CD14-positive monocyte (primary cell): ENCODE measurements around the gene SH3TC2. TPM values are rescaled to one million over a fixed set of nuclear protein-coding genes. Genes with fewer than 3 reads are reported as not detected.

Experiments
- DNase-seq, 3 donors: peaks; one replicate each; pipeline ENCODE4 v3.0.0-alpha.2; 2011 to 2022
- H2AFZ ChIP-seq: 2 replicates; pipeline ENCODE4 v1.6.0; 2012; ENCODE audit warnings: mild to moderate bottlenecking, low read depth, low read length, inconsistent platforms; ENCODE audit not compliant: insufficient read depth, poor library complexity, severe bottlenecking
- H3K27ac ChIP-seq, 2 donors: 1 replicate in 1 of 2; 2 replicates in 1 of 2; pipeline ENCODE4 v1.5.1; 2012 to 2013; ENCODE audit warnings: low read length in 2 of 2, control low read depth in 1 of 2, inconsistent platforms in 1 of 2, low read depth in 1 of 2, mild to moderate bottlenecking in 1 of 2
- H3K27me3 ChIP-seq, 2 donors: one replicate each; pipeline versions ENCODE4 v1.6.0 to v1.6.1; 2011 to 2013; ENCODE audit warnings: low read length in 2 of 2; ENCODE audit not compliant: control insufficient read depth in 2 of 2, insufficient read depth in 2 of 2
- H3K36me3 ChIP-seq, 2 donors: replicated peaks in 1 of 2; 1 replicate in 1 of 2; 2 replicates in 1 of 2; pipeline versions ENCODE4 v1.5.1 to v1.6.1; 2012 to 2013; ENCODE audit warnings: low read length in 2 of 2, control low read depth in 1 of 2, inconsistent platforms in 1 of 2, mild to moderate bottlenecking in 1 of 2; ENCODE audit not compliant: insufficient read depth in 2 of 2, control insufficient read depth in 1 of 2
- H3K4me1 ChIP-seq, 2 donors: 1 replicate in 1 of 2; 2 replicates in 1 of 2; pipeline versions ENCODE4 v1.5.1 to v1.6.1; 2012 to 2013; ENCODE audit warnings: low read length in 2 of 2, control low read depth in 1 of 2, inconsistent platforms in 1 of 2, mild to moderate bottlenecking in 1 of 2, moderate library complexity in 1 of 2; ENCODE audit not compliant: insufficient read depth in 2 of 2, control insufficient read depth in 1 of 2
- H3K4me2 ChIP-seq: replicated peaks from 2 replicates; pipeline ENCODE3; 2012; ENCODE audit warnings: low read length, moderate library complexity, mild to moderate bottlenecking; ENCODE audit not compliant: poor library complexity, severe bottlenecking; ENCODE audit errors: extremely low read depth
- H3K4me3 ChIP-seq, 3 experiments: fragments of 200-600 bp in 1 of 3; sonication (generic) in 1 of 3; replicated peaks in 1 of 3; 1 replicate in 2 of 3; 2 replicates in 1 of 3; pipeline ENCODE4 v1.5.1; 2011 to 2013; ENCODE audit warnings: low read length in 3 of 3, mild to moderate bottlenecking in 3 of 3, control low read depth in 2 of 3, low read depth in 2 of 3, inconsistent platforms in 1 of 3, moderate library complexity in 1 of 3
- H3K79me2 ChIP-seq: 2 replicates; pipeline ENCODE4 v1.6.0; 2012; ENCODE audit warnings: mild to moderate bottlenecking, control low read depth, inconsistent platforms, low read length, moderate library complexity; ENCODE audit not compliant: insufficient read depth
- H3K9ac ChIP-seq: 2 replicates; pipeline ENCODE4 v1.6.0; 2017; ENCODE audit warnings: low read length, mild to moderate bottlenecking; ENCODE audit not compliant: insufficient read depth, poor library complexity, severe bottlenecking
- H3K9me3 ChIP-seq, 2 donors: replicated peaks in 1 of 2; 1 replicate in 1 of 2; 2 replicates in 1 of 2; pipeline versions ENCODE4 v1.5.1 to v1.6.1; 2012 to 2013; ENCODE audit warnings: low read length in 2 of 2, control low read depth in 1 of 2; ENCODE audit not compliant: control insufficient read depth in 1 of 2, insufficient read depth in 1 of 2
- H4K20me1 ChIP-seq: 2 replicates; pipeline ENCODE4 v1.6.0; 2012; ENCODE audit warnings: mild to moderate bottlenecking, low read length, control low read depth, moderate library complexity; ENCODE audit not compliant: insufficient read depth
- H3K27ac Mint-ChIP-seq, 7 donors: one replicate each; pipeline ENCODE4 v1.8.0; 2020; ENCODE audit warnings: mild to moderate bottlenecking in 7 of 7, mixed read lengths in 7 of 7, moderate library complexity in 6 of 7, inconsistent platforms in 2 of 7
- H3K27me3 Mint-ChIP-seq, 3 donors: one replicate each; pipeline ENCODE4 v1.8.0; 2021 to 2022; ENCODE audit warnings: low read depth in 3 of 3, mild to moderate bottlenecking in 3 of 3, mixed read lengths in 3 of 3, moderate library complexity in 3 of 3, inconsistent platforms in 1 of 3
- H3K36me3 Mint-ChIP-seq, 2 donors: one replicate each; pipeline ENCODE4 v1.8.0; 2020; ENCODE audit warnings: mixed read lengths in 2 of 2, inconsistent platforms in 1 of 2, mild to moderate bottlenecking in 1 of 2
- H3K4me1 Mint-ChIP-seq: one replicate; pipeline ENCODE4 v1.8.0; 2020; ENCODE audit warnings: mild to moderate bottlenecking, mixed read lengths
- H3K4me3 Mint-ChIP-seq, 2 donors: one replicate each; pipeline ENCODE4 v1.8.0; 2020; ENCODE audit warnings: mild to moderate bottlenecking in 2 of 2, mixed read lengths in 2 of 2, moderate library complexity in 1 of 2
- H3K9me3 Mint-ChIP-seq, 7 donors: one replicate each; pipeline ENCODE4 v1.8.0; 2020 to 2022; ENCODE audit warnings: mixed read lengths in 7 of 7, mild to moderate bottlenecking in 6 of 7, moderate library complexity in 6 of 7, inconsistent platforms in 2 of 7
- WGBS: methylation state at CpG from one replicate; pipeline ENCODE4 v1.1.5; 2013; ENCODE audit warnings: missing lambda C conversion rate; ENCODE audit not compliant: insufficient coverage; 5-methylcytosine and 5-hydroxymethylcytosine counted together
- intact Hi-C, 2 donors: fragments of 100-400 bp; cut with micrococcal nuclease; formaldehyde crosslinking; loops; one replicate each; pipeline versions ENCODE4 v1.15.0 to v1.15.1; 2023
- polyA plus RNA-seq, 3 donors: library from polyadenylated mRNA; depleted of rRNA in 1 of 3; unstranded in 2 of 3; stranded (reverse) in 1 of 3; fragments of 300-500 nt in 2 of 3; fragments of >200 nt in 1 of 3; fragmentation: Illumina TruSeq in 2 of 3; gene quantifications; 1 replicate in 2 of 3; 2 replicates in 1 of 3; pipeline ENCODE4 v1.2.3, GENCODE V29; 2012 to 2021
- TF ChIP-seq, protein P1 (sequence below): fragments of 200-600 bp; IDR thresholded peaks from one replicate; pipeline ENCODE4 v1.8.0; 2022; ENCODE audit warnings: antibody characterized with exemption, mild to moderate bottlenecking

The SH3TC2 gene
- polyA plus RNA-seq, 3 donors, result 0.01 to 0.30 (median 0.14) TPM

DNA sequence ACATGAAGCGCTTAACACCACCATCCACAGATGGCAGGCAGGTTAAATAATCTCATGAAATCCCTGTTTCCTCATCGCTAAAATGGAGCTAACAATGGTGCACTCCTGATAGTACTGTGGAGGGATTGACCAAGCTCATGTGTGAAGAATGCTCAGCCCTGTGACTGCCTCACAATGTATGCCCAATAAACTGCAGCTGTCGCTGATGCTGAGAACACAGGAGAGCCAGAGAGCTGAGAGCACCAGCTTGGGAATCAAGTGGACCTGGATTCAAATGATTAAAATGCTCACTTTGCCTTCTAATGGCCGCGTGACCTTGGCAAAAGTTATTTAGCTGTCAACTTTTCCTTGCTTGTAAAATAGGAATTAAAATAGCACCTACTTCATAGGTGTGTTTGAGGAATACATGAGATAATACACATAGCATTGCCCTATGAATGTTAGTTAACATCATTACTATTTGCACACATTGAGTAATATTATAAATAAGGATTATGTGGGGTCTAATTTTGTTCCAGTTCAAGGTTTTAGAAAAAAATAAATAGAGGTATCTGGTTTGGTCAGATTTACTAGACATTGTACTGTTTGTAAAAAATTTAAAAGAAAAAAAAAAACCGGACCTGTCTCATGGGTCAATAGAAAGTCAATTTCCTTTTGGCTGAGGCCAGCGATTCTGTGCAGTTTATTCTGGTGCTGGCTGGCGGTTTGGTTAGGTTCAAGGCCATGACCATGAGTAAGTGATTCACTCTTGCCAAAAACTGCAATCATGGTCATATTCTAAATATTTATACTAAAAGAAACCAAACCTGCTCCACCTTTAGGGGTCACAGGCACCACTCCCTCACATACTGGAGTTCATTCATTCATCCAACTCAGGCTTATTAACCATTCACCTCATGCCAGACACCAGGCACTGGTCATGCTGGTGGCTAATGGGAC lies 101.3 kb downstream of the SH3TC2 start:
- no peak overlapping the region for H3K4me3 Mint-ChIP-seq
- H3K27ac Mint-ChIP-seq, result peak overlapping the region in 1 of 7 donors; percentile 30

DNA sequence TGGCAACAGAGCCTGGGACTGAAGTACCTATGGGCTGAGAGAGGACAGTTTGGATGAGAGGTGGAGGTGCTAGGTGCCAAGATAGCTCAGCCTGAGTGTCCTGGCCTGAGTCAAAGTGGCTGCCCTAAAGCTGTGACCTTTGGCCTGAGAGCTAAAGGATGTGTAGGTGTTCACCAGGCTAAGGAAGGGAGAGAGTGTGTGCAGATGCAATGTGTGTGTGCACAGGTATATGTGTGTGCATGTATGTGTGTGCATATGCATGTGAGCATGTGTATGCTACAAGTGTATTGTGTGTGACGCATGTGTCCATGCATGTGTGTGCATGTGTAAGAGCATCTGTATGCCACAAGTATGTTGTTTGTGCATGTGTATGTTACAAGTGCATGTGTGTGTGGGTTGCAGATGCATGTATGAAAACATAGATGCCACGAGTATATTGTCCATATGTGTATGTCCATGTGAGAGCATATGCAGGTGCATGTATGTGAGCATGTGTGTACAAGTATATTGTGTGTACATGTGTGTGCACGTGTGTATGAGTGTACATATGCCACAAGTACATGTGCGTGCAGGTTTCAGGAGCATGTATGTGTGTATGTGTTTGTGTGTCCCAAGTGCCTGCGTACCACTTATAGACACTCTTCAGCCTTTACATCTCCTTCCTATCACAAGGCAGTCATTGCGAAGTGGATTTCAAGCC lies 102.6 kb downstream of the SH3TC2 start:
- H3K9me3 Mint-ChIP-seq, result no peaks in the 10 kb centered on the region
- Histone ChIP-seq H2AFZ (no peak overlapping the region), H3K9ac (no peak overlapping the region), H3K4me1 (peaks cover 12 to 18% of the 10 kb centered on the region in 2 donors), H3K36me3 (no peaks in the 10 kb centered on the region), H3K9me3 (no peaks in the 10 kb centered on the region), H3K4me3 (no peak overlapping the region), H3K27ac (no peak overlapping the region), H4K20me1 (no peaks in the 10 kb centered on the region), H3K27me3 (no peaks in the 10 kb centered on the region), H3K79me2 (no peaks in the 10 kb centered on the region), H3K4me2 (no peak overlapping the region)
- TF ChIP-seq, protein P1, sequence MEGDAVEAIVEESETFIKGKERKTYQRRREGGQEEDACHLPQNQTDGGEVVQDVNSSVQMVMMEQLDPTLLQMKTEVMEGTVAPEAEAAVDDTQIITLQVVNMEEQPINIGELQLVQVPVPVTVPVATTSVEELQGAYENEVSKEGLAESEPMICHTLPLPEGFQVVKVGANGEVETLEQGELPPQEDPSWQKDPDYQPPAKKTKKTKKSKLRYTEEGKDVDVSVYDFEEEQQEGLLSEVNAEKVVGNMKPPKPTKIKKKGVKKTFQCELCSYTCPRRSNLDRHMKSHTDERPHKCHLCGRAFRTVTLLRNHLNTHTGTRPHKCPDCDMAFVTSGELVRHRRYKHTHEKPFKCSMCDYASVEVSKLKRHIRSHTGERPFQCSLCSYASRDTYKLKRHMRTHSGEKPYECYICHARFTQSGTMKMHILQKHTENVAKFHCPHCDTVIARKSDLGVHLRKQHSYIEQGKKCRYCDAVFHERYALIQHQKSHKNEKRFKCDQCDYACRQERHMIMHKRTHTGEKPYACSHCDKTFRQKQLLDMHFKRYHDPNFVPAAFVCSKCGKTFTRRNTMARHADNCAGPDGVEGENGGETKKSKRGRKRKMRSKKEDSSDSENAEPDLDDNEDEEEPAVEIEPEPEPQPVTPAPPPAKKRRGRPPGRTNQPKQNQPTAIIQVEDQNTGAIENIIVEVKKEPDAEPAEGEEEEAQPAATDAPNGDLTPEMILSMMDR, result no peak
- no peaks in the 10 kb centered on the region for H3K36me3 Mint-ChIP-seq
- WGBS, result 96% methylated on average over 3 of the region's 6 CpGs
- no peaks in the 10 kb centered on the region for H3K27me3 Mint-ChIP-seq
- H3K4me1 Mint-ChIP-seq, result peaks cover 12% of the 10 kb centered on the region
- DNase-seq, result no peak
- no peak overlapping the region for H3K4me3 Mint-ChIP-seq
- intact Hi-C loops, result loop anchor here in 1 of 2 donors (10.0 kb wide), 1 partner anchor 135 kb away; the partner anchor contains the start of gene ADRB2
- no peak overlapping the region for H3K27ac Mint-ChIP-seq

More for the DNA sequence above, 101.3 kb downstream of the SH3TC2 start:
- H3K27me3 Mint-ChIP-seq, result no peaks in the 10 kb centered on the region
- 100% methylated on average over 2 of the region's 8 CpGs for WGBS
- Histone ChIP-seq H3K79me2 (no peaks in the 10 kb centered on the region), H3K36me3 (no peaks in the 10 kb centered on the region), H3K4me1 (peaks cover 12 to 18% of the 10 kb centered on the region in 2 donors), H3K27me3 (no peaks in the 10 kb centered on the region), H3K4me2 (no peak overlapping the region), H3K27ac (no peak overlapping the region), H4K20me1 (no peaks in the 10 kb centered on the region), H3K4me3 (no peak overlapping the region), H2AFZ (no peak overlapping the region), H3K9ac (no peak overlapping the region), H3K9me3 (no peaks in the 10 kb centered on the region)
- H3K9me3 Mint-ChIP-seq, result no peaks in the 10 kb centered on the region
- intact Hi-C loops, result loop anchor here in 1 of 2 donors (10.0 kb wide), 1 partner anchor 137 kb away; the partner anchor contains the start of gene ADRB2
- no peak for DNase-seq
- H3K4me1 Mint-ChIP-seq, result peaks cover 12% of the 10 kb centered on the region
- TF ChIP-seq, protein P1, result no peak
- H3K36me3 Mint-ChIP-seq, result no peaks in the 10 kb centered on the region
